ENCODE measurements around the gene BCDIN3D.

BCDIN3D gene

DNA sequence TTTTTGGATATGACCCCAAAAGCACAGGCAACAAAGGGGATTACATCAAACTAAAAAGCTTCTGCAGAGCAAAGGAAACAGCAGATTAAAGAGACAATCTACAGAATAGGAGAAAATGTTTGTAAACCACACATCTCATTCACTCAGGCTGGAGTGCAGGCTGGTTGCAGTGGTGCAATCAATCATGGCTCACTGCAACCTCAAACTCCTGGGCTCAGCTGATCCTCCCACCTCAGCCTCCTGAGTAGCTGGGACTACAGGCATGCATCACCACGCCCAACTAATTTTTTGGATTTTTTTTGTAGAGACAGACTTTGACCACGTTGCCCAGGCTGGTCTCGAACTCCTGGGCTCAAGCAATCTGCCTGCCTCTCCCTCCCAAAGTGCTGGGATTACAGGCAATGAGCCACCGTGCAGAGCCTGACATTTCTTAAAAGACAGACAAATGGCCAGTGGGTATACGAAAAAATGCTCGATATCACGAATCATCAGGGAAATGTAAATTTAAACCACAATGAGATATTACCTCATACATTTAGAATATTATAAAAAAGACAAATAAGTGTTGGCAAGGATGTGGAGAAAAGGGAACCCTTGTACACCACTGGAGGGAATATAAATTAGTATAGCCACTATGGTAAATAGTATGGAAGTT, 24.5 kb downstream of the BCDIN3D start:
- no peak for DNase-seq

DNA sequence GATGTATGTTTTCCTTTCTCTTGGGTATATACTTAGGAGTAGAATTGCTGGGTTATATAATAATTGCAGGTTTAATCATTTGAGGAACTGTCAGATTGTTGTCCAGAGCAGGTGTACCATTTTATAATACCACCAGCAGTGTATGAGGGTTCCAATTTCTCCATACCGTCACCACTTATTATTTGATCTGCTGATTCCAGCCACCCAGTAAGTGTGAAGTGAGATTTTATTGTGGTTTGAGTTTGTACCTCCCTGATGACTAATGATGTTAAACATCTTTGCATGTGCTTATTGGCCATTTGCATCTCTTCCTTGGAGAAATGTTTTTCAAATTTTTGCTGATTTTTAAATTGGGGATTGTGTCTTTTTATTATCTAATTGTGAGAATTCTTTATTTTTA, 29.8 kb downstream of the BCDIN3D start:
- no peak for DNase-seq

DNA sequence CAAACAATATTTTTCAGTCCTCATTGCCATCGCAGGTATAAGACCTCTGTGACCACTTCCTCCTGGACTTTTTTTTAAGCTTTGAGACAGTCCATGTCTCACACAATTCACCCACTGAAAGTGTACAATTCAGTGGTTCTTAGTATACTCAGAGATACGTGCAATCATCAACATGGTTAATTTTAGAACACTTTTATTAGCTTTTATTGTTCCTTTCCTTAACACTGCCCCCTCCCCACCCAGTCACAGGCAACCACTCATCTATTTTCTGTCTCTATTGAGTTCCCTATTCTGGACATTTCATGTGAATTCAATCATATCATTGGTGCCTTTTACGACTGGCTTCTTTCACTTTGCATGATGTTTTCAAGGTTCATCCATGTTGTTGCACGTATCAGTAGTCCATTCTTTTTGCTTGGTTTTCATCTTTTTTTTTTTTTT, 30.9 kb downstream of the BCDIN3D start:
- no peak for DNase-seq

DNA sequence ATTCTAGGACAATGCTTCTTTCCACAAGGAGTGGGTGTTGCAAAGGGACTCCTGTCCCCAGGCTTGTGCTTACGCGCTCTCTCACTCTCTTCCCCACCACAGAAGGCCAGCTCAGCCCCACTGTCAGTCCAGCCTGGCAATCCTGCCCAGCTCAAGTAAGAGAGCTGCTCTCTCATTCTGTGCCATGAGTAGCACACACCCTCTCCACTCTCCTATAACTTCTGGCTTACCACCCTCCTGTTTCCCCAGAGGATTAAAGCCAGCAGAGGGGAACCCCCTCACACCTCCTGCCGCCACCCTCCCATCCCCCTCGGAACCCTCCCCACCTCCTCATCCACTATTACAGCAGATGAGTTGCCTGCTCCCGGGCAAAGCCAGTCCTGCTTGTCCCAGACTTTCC, 31.8 kb downstream of the BCDIN3D start:
- no peak for DNase-seq

DNA sequence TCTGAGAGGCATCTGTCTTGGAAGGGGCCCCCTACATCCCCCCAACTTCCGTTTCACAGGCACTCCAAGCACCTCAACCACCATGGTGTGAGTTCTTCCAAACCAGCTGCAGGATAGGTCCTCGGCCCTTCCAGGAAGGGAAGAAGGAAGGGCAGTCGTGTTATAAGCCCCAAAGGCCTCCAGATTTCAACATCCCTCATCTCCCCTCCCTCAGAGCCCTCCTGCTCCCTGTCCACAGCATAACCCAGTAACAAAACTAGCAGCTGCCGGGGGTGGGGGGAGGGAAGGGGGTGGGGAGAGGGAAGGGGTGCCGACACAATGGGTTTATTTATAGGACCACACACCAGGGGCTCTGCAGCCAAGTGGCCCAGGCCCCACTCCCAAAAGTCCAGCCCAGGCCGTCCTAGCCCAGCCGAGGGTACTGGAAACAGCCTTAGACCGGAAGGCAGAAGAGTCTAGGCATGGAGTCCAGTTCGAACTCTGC, 33.0 kb downstream of the BCDIN3D start:
- no peak for DNase-seq

DNA sequence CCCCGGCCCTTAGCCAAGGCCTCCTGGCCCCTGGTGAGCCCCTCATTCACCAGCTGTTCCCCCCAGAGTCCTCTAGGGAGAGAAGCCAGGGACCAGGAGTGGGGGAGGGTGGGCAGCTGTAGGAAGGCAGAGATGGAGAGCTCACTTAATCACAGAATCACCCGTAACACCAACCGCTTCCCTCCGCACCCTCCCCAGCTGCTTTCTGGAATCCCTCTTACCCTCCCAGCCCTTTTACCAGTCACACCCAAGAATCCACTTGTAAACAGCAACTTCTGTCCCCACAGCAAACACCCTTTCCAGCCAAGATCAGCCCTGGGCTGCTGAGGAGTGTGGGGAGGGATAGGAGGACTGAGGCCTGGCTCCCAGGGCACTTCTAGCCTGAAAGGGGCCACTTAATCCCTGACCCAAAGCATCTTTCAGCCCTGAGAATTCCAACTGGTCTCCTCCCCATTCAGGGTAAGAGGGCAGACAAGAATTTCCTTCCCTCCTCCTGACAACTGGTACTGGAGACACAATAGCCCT, 33.5 kb downstream of the BCDIN3D start:
- no peak for DNase-seq

DNA sequence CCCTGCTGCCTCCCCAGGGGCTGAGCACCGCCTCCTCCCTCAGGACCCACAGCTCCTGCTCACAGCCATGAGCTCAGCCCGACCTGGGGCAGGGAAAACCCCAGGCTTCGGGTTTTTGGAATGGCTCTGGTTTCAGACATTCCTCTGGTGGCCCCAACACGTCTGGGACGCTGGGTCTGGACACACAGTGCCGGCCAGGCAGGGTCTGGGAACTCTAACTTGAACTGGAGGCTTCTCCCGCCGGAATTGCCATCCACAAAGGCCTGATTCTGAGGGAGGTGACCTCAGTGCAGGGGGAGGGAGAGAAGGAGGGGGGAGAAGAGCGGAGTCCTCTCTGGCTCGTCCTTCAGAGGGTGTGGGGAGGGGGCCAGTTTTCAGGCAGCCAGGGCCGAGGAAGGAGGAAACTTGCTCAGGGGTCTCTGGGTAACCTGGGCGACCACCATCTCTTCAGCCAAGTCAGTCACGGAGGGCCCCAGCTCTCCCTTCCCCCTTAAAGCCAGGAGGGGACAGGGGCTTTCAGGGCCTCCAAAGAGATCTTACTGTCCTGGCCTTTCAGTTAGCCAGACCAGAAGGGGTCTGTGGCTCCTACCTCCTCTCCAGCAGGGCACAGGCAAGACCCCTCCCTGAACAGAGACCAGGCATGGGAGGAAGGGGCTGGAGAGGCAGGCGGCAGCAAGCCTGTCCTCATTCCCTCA, 34.1 kb downstream of the BCDIN3D start:
- DNase-seq: no peak

DNA sequence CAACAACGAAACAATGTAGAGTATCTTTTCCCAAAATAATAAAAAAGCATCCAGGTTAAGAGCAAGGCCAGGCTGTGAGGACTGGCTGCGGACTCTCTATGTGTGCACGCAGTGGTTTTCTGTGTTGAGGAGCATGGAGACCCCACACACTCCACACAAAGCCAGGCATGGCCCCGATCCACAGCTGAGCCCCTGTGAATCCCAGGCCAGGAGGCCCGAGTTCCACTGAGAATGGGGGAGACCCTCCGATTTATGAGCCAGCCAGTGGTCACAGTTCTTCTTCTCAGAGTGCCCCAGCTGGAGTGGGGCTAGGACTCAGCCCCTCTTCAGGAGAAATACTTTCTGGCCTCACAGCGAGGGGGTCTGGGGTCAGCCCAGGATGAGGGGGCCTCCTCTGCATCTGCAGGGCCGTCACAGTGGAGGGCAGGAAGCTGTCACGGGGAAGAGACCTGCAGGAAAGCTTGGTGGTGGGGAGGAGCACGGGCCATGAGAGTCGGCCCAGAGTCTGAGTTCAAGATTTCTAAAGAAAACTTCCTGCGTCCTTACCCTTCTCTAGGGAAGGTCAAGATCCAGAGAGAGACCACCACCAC, 34.8 kb downstream of the BCDIN3D start:
- DNase-seq: no peak

DNA sequence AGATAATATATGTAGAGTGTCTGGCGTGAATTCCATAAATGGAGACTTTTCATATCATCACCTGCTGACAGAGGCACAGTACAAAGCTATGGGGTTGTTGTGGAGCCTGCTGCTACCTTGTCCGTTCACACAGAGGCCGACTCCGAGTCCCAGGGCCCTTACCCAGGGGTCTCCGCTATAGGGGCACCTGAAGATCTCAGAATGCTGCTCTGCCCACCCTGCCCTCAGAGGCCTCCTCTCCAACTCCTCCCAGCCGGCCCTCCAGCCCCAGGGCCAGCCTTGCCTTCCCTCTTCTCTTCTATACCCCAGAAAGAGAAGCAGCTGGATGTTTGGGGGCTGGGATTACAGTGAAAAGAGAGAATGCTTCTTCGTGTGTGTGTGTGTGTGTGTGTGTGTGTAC, 36.0 kb downstream of the BCDIN3D start:
- DNase-seq: no peak

DNA sequence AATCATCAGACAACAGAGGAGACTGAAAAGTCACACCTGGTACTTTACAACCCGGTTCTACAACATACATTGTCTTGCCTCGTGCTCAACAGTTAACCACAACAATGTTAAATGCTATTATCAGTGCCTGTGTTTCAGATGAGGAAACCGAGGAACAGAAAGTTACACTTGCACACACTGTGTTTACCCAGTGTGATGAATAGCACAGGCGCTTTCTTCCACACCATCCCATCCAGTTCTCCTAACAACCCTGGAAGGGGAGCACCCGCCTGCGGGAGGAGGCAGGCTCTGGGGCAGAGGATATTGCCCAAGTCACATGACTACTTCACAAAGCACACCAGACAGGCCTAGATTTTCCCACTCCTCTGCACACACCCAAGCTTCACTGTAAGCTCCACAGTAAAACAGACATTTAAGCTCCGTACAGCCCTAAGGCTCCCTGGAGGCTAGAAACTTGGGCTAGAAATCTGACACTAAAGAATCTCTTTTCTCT, 36.5 kb downstream of the BCDIN3D start:
- no peak for DNase-seq

DNA sequence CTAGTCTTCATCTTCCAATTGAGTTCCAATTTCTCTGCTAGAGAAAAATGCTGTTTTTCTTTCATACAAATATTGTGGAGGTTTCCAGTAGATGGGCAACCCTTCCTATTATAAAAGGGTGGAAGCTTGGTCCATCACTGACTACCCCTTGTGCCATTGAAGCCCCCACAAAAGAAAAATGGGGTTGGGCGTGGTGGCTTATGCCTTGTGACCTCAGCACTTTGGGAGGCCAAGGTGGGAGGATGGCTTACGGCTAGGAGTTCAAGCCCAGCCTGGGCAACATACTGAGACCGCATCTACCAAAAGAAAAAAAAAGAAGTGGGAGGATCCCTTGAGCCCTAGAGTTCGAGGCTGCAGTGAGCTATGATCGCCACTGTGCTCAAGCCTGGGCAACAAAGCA, 37.5 kb downstream of the BCDIN3D start:
- no peak for DNase-seq

DNA sequence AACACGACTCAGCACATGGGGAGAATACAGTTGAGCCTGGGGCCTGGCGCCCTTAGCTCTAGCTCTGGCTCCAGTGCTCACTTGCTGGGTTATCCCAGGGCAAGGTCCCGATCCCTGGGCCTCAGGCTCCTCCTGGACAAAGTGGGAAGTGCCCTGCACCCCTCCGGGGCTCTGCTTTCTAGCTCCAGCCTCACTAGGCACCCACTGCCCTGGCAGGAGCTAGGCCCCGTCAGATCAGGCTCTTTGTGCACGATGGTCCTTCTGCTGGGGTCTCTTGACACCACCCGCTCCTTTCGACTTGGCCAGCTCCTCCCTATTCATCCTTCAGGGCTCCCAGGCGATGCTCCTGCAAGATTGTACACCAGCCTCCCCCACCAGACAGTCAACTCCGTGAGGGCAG, 38.1 kb downstream of the BCDIN3D start:
- DNase-seq: no peak

DNA sequence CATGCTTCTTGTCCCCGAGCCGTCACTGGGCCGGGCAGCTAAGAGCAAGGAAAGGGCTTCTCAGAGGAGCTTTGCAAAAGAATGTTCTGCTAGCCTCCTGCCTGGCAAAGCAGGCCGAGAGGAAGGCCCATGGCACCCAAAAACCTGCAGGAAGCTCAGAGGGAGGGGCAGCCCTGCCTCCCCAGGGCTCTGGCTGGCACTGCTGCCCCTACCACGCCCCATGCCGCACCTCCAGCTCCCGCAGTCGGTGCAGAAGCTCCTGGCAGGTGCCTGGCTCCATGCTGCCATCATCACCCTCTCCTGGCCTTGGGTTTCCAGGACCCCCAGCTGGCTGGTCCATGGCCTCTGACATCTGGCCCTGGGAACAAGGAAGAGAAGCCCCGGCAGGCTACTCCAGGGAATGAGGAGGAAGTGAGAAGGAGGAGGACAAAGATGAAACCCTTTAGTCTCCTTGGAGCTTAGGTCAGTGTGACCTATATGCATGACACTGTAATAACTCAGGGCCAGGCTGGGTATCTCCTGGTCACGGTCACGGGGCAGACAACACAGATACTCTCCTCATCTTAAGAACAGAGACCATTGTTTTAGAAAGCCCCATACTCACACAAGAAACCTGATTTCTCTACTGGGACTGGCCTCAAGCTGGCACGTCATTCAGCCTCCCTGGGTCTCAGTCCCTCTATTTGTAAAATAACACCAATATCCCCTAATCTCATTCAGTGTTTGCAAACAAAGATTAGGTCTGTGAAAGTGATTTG, 39.0 kb downstream of the BCDIN3D start:
- no peak for DNase-seq

DNA sequence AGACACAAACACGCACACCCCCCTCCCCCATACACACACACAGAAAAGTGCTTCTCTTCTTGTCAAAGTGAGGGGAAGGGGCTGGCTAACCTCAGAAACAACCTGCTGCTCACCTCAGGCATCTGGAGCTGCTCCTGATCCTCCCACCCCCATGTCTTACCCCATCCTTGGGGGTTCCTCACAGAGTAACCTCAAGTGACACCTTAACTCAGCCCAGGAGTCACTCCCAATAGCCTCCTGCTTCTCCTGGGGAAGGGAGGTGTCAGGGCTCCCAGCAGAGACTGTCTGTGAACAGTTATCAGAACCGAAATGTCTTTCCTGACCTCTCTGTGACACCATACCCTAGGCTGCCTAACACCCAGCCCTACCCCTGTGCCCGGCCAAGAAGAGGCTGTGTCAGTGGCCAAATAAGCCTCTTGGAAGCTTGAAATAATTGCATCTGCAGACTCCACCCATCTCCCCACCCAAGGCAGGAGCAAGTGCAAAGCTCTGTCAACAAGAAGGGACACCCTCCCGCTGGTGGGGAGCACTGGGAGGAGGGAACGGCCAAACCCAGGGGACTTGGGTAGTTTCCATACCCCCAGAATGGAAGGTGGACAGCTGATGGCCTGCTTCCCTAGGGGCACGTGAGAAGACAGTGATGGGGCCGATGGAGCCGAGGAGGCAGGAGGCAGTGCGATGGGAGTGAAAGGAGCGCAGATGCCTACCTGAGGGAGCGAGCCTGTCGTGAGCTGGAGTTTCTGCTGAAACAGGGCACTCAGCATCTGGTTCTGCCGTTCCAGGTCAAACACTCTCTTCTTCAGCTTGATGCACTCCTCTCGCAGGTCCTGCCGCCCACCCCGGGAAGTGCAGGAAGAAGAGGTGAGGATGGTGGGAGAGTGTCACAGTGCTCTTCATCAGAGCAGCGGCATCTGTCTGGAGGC, 41.5 kb downstream of the BCDIN3D start:
- DNase-seq: no peak

DNA sequence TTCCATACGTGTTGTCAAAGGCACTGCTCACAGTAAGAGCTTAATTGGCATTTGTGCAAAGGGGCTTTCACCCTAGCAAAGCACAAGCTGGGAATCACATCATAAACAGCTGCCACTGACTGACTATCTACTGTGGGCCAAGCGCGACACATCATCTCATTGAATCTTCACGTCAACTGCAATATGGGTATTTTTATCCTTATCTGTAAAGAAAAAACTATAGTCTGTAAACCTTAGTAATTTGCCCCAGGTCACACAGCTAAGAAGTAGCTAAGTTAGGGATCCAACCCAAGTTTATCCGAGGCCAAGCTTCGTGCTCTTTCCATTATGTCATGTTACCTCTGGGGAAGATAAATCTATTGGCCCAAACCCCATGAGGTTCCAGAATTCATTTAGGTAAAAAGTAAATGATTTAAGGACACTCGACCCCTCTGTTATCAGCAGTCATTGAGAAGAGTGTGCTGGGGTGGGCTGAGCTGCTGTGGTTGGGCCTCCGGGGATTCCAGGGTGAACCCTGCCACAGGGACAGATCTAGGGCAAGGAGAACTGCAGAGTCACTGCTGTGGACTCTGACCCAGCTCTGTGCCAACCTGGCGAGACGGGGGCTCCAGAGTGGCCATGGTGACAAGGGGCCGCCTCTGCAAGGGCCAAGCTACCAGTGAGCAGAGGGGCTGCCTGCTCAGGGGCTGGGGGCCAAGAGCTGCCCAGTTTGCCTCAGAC, 42.3 kb downstream of the BCDIN3D start:
- DNase-seq: no peak

DNA sequence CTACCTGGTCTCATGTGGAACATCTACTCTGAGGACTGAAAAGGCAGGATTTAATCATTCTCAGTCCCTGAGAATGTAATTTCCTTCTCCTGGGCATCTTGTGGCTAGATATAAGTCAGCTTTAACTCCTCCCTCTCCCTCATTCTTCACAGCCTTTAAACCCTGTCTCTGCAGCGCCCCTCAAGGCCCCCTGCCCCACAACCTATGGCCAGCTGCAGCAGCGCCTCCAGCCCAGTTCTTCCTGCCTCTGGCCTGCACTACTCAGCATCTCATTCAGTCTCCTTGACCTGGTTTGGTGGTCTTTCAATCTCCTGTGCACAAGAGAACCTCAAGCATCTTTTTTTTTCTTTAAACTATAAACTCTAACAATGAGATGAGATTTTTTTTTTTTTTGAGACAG, 44.0 kb downstream of the BCDIN3D start:
- DNase-seq: no peak

DNA sequence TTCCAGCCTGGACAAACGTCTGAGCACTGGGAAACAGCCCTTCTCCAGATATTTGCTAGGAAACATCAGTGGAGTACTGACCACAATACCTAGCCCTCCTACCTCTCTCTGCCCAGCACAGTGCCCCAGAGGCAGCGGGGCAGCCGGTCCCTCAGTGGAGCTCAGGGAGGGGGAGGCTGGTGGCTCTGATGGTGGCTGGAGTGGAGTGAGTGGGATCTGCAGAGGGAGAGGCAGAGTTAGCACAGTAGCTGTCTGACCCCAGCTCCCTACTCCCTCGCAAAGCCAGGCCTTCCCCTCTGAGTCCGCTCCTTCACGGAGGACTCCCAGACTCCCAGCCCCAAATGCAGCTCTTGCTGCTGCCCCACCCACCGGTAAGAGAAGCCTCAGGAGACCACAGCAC, 44.7 kb downstream of the BCDIN3D start:
- no peak for DNase-seq

DNA sequence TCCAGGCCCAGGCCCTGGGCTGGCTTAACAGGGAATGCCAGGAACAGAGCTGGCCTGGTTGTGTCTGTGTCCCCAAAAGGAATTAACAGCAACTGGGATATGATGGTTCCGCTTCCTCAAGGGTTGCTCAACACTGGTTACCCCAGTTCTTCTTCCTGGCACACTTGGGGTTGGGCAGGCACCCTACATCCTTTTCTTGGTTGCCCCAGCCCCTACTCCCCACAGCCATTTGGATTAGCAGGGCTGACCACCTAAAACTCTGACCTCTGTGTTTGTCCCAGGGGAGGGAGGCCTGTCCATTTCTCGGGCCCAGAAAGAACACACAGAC, 45.5 kb downstream of the BCDIN3D start:
- DNase-seq: no peak

DNA sequence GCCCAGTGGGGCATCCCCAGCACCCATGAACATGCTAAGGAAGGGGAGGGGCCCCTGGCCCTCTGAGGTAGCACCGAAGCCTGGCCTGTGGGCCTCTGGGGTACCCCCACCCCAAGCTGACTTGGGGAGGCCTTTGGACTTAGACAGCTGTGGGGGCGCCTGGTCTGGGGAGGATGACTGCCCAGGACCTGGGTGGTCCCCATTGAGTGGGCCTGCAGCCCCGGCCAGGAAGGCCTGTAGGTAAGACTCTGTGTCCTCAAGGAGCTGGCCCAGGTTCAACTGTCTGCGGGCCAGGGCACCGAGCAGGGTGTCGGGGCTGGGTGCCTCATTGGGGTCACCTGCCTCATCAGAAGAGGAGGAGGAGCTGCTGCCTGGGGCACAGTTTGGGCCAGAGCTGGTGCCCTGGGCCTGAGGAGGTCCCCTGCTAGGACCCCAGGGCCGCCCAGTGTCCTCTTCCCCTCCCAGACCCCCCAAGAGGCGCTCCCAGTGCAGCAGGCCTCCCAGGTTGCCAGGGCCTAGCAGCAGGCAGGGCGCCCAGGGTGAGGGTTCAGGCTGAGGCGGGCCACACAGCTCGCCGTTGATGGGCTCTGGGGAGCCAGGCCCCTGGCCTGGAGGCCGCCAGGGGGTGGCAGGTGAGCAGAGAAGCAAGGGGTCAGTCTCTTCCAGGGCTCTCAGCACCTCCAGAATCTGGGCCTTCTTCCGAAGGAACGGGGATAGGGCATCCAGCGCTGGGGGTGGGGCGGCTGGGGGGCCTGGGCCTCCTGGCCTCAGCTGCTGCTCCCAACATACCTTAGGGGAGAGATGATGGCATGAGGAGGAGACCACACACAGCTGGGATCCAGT, 46.1 kb downstream of the BCDIN3D start:
- DNase-seq: no peak

DNA sequence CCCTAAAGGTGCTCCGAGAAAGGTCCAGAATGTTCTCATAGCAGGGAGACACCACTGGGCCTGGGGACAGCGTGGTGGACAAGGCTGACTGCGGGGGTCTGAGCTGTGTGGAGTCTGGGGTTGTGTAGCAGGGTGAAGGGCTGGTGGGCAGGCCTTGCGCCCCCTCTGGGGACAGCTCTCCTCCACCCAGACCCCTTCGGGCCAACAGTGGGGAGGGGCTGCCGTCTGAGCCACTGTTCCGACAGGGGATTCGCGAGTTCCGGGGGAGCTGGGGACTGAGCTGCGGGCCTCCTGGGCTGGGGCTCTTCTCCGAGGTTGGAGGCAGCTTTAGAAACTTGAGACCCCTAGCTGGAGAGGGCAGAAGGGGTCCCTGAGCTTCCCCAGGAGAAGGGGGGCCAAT, 46.8 kb downstream of the BCDIN3D start:
- DNase-seq: no peak

Data from activated effector memory CD4-positive, alpha-beta T cell treated with anti-CD3 and anti-CD28 coated beads, Interleukin-2, amount 50 U/mL, for 16 hours (primary cell).